Measurements from ENCODE around the gene PLEKHM3.
"Not testable (repeated sequence)": the region's sequence is repeated elsewhere in the genome, so short reads cannot be mapped to it uniquely, and the experiment has no call there.

Gene PLEKHM3

GRCh38 chr2:207819839-207820784 lies 205.2 kb downstream of the PLEKHM3 start:
- no peak for DNase-seq (ENCODE audit: low read depth)

GRCh38 chr2:207819021-207819797 lies 206.1 kb downstream of the PLEKHM3 start:
- DNase-seq (ENCODE audit: low read depth): no peak

- DNase-seq (ENCODE audit: low read depth): no peak
These were observed 208.8 kb downstream of the PLEKHM3 start for GRCh38 chr2:207816546-207816945.

DNA sequence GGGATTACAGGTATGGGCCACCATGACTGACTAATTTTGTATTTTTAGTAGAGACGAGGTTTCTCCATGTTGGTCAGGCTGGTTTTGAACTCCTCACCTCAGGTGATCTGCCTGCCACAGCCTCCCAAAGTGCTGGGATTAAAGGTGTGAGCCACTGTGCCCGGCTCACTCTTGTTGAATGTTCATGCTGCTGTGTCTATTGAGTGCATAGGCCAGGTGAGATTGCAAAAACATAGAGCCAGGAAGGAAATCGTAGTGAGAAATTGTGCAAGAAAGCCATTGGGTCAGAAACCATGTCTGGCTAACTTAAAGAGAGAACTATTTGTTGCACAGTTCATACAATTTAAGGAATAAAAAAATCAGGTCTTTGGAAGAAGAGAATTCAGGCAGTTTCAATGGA lies 210.1 kb downstream of the PLEKHM3 start:
- no peak for DNase-seq (ENCODE audit: low read depth)

- no peak for DNase-seq (ENCODE audit: low read depth)
These were observed 211.4 kb downstream of the PLEKHM3 start for GRCh38 chr2:207813942-207814341.

DNA sequence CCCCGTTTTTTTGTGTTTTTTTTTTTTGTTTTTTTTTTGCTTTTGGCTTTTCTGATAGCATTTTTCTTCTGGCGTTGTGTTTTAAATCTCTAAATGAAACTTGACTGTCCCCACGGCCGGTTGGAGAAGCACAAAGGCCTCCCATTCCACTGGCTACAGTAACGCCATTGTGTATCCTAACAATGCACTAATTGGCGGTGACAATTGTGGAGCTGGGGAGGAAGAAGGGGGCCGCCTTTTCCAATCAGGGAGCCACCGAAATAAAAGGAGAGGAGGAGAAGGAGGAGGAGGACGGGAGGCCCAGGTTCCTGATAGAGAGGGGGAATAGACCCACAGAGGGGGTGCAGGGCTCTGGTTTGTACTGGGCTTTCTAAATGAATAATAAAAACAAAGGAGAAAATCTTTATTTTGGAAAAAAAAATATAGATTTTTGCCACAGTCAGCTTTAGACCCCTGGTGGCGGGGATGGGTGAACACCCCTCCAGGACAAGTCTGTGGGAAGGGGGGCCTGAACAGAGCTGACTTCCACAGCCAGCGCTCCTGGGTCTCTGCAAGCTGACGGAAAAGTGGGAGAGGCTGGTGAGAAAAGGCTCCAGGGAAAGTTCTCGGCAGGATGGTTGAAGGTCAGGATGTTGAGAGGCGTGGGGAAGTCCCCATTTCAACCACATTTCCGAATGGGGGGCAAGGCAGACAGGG lies 212.0 kb downstream of the PLEKHM3 start:
- DNase-seq (ENCODE audit: low read depth): no peak

DNA sequence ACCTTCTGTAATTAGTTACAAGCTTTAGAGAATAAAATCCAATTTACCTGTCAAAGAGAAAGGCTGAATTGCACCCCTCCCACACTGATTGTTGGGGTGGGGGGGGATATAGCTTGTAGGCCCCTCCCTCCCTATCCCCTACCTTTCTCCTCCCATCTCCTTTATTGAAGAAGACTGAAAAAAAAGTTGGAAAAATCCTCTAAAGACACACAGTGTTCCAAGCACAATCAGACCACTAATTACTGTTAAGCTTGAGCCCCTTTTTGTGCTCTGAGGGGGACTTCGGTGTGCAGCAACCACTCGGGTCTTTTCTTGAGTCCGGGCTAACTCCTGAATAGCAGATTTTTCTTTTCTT lies 212.6 kb downstream of the PLEKHM3 start:
- no peak for DNase-seq (ENCODE audit: low read depth)

GRCh38 chr2:207812058-207812725 lies 213.1 kb downstream of the PLEKHM3 start:
- DNase-seq (ENCODE audit: low read depth): no peak

DNA sequence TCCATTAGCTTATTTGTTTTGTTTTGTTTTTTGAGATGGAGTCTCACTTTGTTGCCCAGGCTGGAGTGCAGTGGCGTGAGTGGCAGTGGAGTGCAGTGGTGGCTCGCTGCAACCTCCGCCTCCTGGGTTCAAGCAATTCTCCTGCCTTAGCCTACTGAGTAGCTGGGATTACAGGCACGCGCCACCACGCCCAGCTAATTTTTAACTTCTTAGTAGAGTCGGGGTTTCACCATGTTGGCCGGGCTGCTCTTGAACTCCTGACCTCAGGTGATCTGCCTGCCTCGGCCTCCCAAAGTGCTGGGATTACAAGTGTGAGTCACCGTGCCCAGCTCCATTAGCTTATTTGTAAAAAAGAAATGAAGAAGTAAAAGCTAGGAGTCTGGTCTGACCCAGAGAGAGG lies 213.7 kb downstream of the PLEKHM3 start:
- DNase-seq (ENCODE audit: low read depth): not testable (repeated sequence)

- no peak for DNase-seq (ENCODE audit: low read depth)
These were observed 215.0 kb downstream of the PLEKHM3 start for GRCh38 chr2:207810200-207810788.

- no peak for DNase-seq (ENCODE audit: low read depth)
These were observed 217.2 kb downstream of the PLEKHM3 start for GRCh38 chr2:207808119-207808518.

GRCh38 chr2:207807516-207807915 lies 217.8 kb downstream of the PLEKHM3 start:
- DNase-seq (ENCODE audit: low read depth): no peak

DNA sequence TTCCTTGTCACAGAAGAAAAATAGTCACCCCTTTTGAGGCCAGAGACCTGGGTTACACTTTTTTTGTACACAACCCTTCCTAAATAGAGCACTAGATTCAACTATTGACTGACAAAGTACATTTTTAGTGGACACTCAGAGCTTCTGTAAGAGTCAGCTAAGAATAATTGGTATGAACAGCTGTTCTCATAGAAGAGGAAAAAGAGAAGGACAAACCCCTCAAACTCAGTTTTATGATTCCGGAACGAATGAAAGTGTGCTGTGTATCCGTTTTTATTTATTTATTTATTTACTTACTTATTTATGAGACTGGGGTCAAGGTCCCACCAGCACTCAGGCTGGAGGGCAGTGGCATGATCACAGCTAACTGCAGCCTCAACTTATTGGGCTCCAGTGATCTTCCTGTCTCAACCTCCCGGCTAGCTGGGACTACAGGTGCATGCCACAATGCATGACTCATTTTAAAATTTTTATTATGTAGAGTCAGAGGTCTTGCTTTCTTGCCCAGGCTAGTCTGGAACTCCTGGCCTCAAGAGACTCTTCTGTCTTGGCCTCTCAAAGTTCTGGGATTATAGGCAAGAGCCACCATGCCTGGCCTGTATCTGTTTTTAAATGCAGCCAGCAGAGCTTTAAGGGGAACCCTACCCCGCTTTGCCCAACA lies 219.6 kb downstream of the PLEKHM3 start:
- DNase-seq (ENCODE audit: low read depth): no peak

DNA sequence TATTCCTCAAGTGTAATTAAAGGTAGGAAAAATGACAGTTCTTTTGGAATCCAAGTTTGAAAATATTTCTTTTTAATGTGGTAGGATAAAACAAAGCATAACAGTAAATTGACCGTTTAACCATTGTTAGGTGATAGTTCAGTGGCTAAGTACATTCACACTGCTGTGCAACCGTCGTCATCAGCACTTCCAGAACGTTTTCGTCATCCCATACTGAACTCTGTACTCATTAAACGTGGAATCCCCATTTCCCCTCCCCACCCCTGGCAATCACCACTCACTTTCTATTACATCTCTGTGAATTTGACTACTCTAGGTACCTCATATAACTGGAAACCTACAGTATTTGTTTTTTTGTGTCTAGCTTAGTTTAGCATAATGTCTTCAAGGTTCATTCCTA lies 222.7 kb downstream of the PLEKHM3 start:
- DNase-seq (ENCODE audit: low read depth): no peak

DNA sequence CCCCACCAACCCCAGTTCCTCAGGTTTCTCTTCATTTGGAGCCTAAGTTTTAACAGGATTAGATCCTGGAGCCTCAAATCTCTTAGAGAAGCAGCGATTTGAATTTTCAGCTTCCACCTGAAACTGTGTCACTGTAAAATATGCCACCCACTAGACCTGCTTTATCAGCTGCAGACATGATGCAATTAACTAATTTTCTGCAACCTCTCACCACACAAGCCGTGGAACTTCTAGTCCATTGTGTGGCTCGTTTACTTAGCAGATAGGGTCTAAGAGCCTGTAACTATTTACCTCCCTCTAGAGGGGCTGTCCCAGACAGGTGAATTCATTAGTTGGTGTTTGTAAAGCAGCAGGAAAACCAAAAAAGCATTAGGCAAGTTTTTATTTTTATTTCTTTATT lies 224.1 kb downstream of the PLEKHM3 start:
- no peak for DNase-seq (ENCODE audit: low read depth)

DNA sequence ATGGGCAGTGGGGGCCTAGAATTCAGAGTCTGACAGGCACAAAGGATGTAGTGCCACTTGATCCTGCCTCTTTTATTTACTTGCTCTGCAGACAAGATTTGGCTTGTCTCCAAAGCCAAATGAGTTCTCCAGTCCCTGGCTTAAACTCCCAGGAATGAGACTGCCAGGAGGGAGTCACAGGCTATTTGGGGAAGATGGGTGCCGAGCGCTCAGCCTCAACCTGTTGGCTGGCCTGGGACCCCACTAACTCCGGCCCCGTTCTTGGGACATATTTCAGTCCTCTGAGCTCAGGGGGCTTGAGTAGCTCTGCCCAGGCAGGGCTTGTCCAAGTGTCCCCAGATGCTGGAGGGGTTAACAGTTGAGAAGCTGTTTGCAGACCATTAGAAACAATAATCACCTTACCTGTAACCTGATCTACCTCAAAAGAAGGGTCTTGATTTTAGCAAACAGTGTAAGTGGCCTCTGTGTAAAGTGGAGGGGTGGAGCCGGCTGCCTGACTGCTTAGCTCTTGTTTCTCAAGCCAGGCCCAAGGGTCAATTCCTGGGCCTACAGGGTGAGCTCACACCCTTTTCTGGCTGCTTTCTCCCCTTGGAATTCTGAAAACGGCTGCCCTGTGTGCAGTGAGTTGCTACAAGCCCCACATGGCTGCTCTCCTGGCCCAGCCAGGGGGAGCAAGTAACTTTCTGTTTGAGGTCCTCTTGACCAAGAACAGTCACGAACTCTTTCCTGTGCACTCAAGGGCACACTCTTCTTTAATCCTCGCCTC lies 228.6 kb downstream of the PLEKHM3 start:
- no peak for DNase-seq (ENCODE audit: low read depth)

- DNase-seq (ENCODE audit: low read depth): no peak
These were observed 233.0 kb downstream of the PLEKHM3 start for GRCh38 chr2:207792244-207792785.

- no peak for DNase-seq (ENCODE audit: low read depth)
These were observed 233.6 kb downstream of the PLEKHM3 start for GRCh38 chr2:207791579-207792243.

GRCh38 chr2:207790898-207791297 lies 234.4 kb downstream of the PLEKHM3 start:
- DNase-seq (ENCODE audit: low read depth): no peak
